ENCODE data around the gene LTBP1. TPM values are rescaled to one million over a fixed set of nuclear protein-coding genes. Genes with fewer than 3 reads are reported as not detected.

The LTBP1 gene
- total and polyA plus RNA-seq, 2 of the 13 experiments (the other 11 are each of a cell fraction or from before 2014, with no cell fraction given), result 0.12 to 0.22 TPM

DNA sequence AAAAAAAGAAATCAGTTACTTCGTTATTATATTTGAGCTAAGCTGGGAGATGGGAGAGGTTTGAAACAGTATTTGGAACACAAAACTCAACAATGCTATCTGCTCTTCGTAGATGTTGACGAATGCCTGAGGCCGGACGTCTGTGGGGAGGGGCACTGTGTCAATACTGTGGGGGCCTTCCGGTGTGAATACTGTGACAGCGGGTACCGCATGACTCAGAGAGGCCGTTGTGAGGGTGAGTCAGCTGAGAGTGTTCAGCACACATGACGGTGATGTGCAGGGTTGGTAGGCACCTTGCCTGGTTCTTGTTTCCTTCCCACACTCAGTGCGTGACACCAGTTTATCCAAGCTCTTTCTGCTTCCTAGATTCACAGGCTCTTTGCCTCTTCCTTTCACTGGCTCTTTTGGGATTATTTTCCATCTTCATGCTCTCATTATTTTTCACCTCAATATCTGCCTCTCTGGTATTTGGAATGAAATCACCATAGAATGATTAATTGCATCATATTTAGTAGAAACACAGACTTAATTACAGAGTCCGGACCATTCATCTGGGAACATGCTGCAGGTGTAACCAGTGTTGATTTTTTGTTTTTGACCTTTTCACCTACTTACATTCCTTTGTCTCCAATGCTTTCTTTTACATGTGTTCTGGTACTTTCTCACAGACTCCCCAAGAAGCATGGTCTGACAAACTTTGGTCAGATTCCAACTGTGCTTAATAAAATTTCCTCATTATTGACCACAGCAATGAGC lies 329.1 kb downstream of the LTBP1 start (continued):
- TF ChIP-seq, protein P1, sequence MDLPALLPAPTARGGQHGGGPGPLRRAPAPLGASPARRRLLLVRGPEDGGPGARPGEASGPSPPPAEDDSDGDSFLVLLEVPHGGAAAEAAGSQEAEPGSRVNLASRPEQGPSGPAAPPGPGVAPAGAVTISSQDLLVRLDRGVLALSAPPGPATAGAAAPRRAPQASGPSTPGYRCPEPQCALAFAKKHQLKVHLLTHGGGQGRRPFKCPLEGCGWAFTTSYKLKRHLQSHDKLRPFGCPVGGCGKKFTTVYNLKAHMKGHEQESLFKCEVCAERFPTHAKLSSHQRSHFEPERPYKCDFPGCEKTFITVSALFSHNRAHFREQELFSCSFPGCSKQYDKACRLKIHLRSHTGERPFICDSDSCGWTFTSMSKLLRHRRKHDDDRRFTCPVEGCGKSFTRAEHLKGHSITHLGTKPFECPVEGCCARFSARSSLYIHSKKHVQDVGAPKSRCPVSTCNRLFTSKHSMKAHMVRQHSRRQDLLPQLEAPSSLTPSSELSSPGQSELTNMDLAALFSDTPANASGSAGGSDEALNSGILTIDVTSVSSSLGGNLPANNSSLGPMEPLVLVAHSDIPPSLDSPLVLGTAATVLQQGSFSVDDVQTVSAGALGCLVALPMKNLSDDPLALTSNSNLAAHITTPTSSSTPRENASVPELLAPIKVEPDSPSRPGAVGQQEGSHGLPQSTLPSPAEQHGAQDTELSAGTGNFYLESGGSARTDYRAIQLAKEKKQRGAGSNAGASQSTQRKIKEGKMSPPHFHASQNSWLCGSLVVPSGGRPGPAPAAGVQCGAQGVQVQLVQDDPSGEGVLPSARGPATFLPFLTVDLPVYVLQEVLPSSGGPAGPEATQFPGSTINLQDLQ (CRISPR knock-in tag; IDR thresholded peaks at IDR 0.05), result no peak
- no peak for TF ChIP-seq GZF1 (CRISPR knock-in tag; IDR thresholded peaks at IDR 0.05)
- TF ChIP-seq ZBTB20 (CRISPR knock-in tag; IDR thresholded peaks at IDR 0.05; ENCODE audit: borderline replicate concordance, low read depth), result no peak
- TF ChIP-seq, protein P2, sequence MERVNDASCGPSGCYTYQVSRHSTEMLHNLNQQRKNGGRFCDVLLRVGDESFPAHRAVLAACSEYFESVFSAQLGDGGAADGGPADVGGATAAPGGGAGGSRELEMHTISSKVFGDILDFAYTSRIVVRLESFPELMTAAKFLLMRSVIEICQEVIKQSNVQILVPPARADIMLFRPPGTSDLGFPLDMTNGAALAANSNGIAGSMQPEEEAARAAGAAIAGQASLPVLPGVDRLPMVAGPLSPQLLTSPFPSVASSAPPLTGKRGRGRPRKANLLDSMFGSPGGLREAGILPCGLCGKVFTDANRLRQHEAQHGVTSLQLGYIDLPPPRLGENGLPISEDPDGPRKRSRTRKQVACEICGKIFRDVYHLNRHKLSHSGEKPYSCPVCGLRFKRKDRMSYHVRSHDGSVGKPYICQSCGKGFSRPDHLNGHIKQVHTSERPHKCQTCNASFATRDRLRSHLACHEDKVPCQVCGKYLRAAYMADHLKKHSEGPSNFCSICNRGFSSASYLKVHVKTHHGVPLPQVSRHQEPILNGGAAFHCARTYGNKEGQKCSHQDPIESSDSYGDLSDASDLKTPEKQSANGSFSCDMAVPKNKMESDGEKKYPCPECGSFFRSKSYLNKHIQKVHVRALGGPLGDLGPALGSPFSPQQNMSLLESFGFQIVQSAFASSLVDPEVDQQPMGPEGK (CRISPR knock-in tag; IDR thresholded peaks at IDR 0.05), result peak; percentile 98
- TF ChIP-seq XBP1 (CRISPR knock-in tag; IDR thresholded peaks at IDR 0.05), result no peak
- TF ChIP-seq ZNF543 (CRISPR knock-in tag; IDR thresholded peaks at IDR 0.05), result no peak
- TF ChIP-seq ZNF670 (CRISPR knock-in tag; IDR thresholded peaks at IDR 0.05; ENCODE audit: borderline replicate concordance), result no peak
- TF ChIP-seq ZNF382 (CRISPR knock-in tag; IDR thresholded peaks at IDR 0.05; ENCODE audit: borderline replicate concordance), result no peak
- TF ChIP-seq, protein P3, sequence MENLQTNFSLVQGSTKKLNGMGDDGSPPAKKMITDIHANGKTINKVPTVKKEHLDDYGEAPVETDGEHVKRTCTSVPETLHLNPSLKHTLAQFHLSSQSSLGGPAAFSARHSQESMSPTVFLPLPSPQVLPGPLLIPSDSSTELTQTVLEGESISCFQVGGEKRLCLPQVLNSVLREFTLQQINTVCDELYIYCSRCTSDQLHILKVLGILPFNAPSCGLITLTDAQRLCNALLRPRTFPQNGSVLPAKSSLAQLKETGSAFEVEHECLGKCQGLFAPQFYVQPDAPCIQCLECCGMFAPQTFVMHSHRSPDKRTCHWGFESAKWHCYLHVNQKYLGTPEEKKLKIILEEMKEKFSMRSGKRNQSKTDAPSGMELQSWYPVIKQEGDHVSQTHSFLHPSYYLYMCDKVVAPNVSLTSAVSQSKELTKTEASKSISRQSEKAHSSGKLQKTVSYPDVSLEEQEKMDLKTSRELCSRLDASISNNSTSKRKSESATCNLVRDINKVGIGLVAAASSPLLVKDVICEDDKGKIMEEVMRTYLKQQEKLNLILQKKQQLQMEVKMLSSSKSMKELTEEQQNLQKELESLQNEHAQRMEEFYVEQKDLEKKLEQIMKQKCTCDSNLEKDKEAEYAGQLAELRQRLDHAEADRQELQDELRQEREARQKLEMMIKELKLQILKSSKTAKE (CRISPR knock-in tag; IDR thresholded peaks at IDR 0.05; ENCODE audit: borderline replicate concordance), result peak; percentile 39; the same call in 1 of the 2 replicates
- TF ChIP-seq, protein P4, sequence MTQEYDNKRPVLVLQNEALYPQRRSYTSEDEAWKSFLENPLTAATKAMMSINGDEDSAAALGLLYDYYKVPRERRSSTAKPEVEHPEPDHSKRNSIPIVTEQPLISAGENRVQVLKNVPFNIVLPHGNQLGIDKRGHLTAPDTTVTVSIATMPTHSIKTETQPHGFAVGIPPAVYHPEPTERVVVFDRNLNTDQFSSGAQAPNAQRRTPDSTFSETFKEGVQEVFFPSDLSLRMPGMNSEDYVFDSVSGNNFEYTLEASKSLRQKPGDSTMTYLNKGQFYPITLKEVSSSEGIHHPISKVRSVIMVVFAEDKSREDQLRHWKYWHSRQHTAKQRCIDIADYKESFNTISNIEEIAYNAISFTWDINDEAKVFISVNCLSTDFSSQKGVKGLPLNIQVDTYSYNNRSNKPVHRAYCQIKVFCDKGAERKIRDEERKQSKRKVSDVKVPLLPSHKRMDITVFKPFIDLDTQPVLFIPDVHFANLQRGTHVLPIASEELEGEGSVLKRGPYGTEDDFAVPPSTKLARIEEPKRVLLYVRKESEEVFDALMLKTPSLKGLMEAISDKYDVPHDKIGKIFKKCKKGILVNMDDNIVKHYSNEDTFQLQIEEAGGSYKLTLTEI (CRISPR knock-in tag; conservative IDR thresholded peaks at IDR 0.05), result no peak
- no peak for TF ChIP-seq ZNF317 (CRISPR knock-in tag; IDR thresholded peaks at IDR 0.05)
- peak; percentile 53; the same call in 1 of the 2 replicates for TF ChIP-seq JUNB (CRISPR knock-in tag; IDR thresholded peaks at IDR 0.05; ENCODE audit: borderline replicate concordance)
- TF ChIP-seq JUND (CRISPR knock-in tag; IDR thresholded peaks at IDR 0.05), result peak; percentile 84
- no peak for TF ChIP-seq HIVEP1 (CRISPR knock-in tag; IDR thresholded peaks at IDR 0.05)
- TF ChIP-seq ZNF879 (CRISPR knock-in tag; IDR thresholded peaks at IDR 0.05), result no peak
- TF ChIP-seq SP5 (CRISPR knock-in tag; IDR thresholded peaks at IDR 0.05; ENCODE audit: borderline replicate concordance, low read depth), result 0 out of 2 replicates have a peak, but pooled peaks have one; percentile 14
- TF ChIP-seq, protein P5, sequence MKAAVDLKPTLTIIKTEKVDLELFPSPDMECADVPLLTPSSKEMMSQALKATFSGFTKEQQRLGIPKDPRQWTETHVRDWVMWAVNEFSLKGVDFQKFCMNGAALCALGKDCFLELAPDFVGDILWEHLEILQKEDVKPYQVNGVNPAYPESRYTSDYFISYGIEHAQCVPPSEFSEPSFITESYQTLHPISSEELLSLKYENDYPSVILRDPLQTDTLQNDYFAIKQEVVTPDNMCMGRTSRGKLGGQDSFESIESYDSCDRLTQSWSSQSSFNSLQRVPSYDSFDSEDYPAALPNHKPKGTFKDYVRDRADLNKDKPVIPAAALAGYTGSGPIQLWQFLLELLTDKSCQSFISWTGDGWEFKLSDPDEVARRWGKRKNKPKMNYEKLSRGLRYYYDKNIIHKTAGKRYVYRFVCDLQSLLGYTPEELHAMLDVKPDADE (CRISPR knock-in tag; IDR thresholded peaks at IDR 0.05), result no peak
- peak; percentile 80; the same call in 1 of the 2 replicates for TF ChIP-seq ZNF350 (CRISPR knock-in tag; IDR thresholded peaks at IDR 0.05; ENCODE audit: borderline replicate concordance, low read depth)
- TF ChIP-seq ARHGAP35 (CRISPR knock-in tag; IDR thresholded peaks at IDR 0.05; ENCODE audit: borderline replicate concordance), result no peak

All from HepG2 (cell line).